HEK293 (cell line): ENCODE data around the gene SPP2.
A peak's percentile ranks its signal among the peaks of the same experiment; 100 is the strongest.

Source experiments
- CTCF ChIP-seq: fragments of 450-650 bp; formaldehyde crosslinking; IDR thresholded peaks from 2 replicates; pipeline ENCODE4 v1.5.1; 2016; ENCODE audit warnings: missing biosample characterization, missing genetic modification characterization
- ELK4 ChIP-seq: IDR thresholded peaks from 2 replicates; pipeline ENCODE4 v1.6.1; 2011; ENCODE audit warnings: mild to moderate bottlenecking, low read depth, low read length, borderline replicate concordance
- FEZF1 ChIP-seq: fragments of 450-650 bp; formaldehyde crosslinking; IDR thresholded peaks from 2 replicates; pipeline ENCODE4 v1.5.1; 2016; ENCODE audit warnings: missing biosample characterization, missing genetic modification characterization
- GFI1B ChIP-seq: fragments of 450-650 bp; formaldehyde crosslinking; IDR thresholded peaks from 2 replicates; pipeline ENCODE4 v1.5.1; 2016; ENCODE audit warnings: missing biosample characterization, missing genetic modification characterization
- GLI4 ChIP-seq: fragments of 450-650 bp; formaldehyde crosslinking; IDR thresholded peaks from 2 replicates; pipeline ENCODE4 v1.5.1; 2016; ENCODE audit warnings: missing biosample characterization, missing genetic modification characterization
- HIC1 ChIP-seq: fragments of 450-650 bp; formaldehyde crosslinking; IDR thresholded peaks from 2 replicates; pipeline ENCODE4 v1.5.1; 2016; ENCODE audit warnings: missing biosample characterization, missing genetic modification characterization
- HOXD13 ChIP-seq: sonication (generic); formaldehyde crosslinking; IDR thresholded peaks from 2 replicates; pipeline ENCODE4 v1.8.0; 2022; ENCODE audit warnings: missing genetic modification reagents, borderline replicate concordance
- KLF7 ChIP-seq: fragments of 450-650 bp; formaldehyde crosslinking; IDR thresholded peaks from 2 replicates; pipeline ENCODE4 v1.5.1; 2016; ENCODE audit warnings: missing biosample characterization, missing genetic modification characterization, borderline replicate concordance
- PBX3 ChIP-seq: sonication (generic); formaldehyde crosslinking; IDR thresholded peaks from 2 replicates; pipeline ENCODE4 v1.8.1; 2022; ENCODE audit warnings: mild to moderate bottlenecking, moderate library complexity, missing genetic modification reagents
- REST ChIP-seq: fragments of 450-650 bp; formaldehyde crosslinking; IDR thresholded peaks from 2 replicates; pipeline ENCODE4 v1.5.1; 2016; ENCODE audit warnings: missing biosample characterization, missing genetic modification characterization
- TSHZ1 ChIP-seq: fragments of 450-650 bp; formaldehyde crosslinking; IDR thresholded peaks from 2 replicates; pipeline ENCODE4 v1.5.1; 2016; ENCODE audit warnings: missing biosample characterization, missing genetic modification characterization, borderline replicate concordance
- ZNF202 ChIP-seq: fragments of 450-650 bp; formaldehyde crosslinking; IDR thresholded peaks from 2 replicates; pipeline ENCODE4 v1.5.1; 2016; ENCODE audit warnings: missing biosample characterization, missing genetic modification characterization, borderline replicate concordance
- ZNF214 ChIP-seq: fragments of 450-650 bp; formaldehyde crosslinking; IDR thresholded peaks from 2 replicates; pipeline ENCODE4 v1.5.1; 2017; ENCODE audit warnings: missing biosample characterization, mild to moderate bottlenecking, missing genetic modification characterization, borderline replicate concordance
- ZNF23 ChIP-seq: fragments of 450-650 bp; formaldehyde crosslinking; IDR thresholded peaks from 2 replicates; pipeline ENCODE4 v1.5.1; 2016; ENCODE audit warnings: missing biosample characterization, missing genetic modification characterization, borderline replicate concordance
- ZNF24 ChIP-seq: fragments of 450-650 bp; formaldehyde crosslinking; IDR thresholded peaks from 2 replicates; pipeline ENCODE4 v1.5.1; 2016; ENCODE audit warnings: missing biosample characterization, missing genetic modification characterization
- ZNF248 ChIP-seq: fragments of 450-650 bp; formaldehyde crosslinking; IDR thresholded peaks from 2 replicates; pipeline ENCODE4 v1.5.1; 2017; ENCODE audit warnings: missing biosample characterization, missing genetic modification characterization
- ZNF521 ChIP-seq: fragments of 450-650 bp; formaldehyde crosslinking; IDR thresholded peaks from 2 replicates; pipeline ENCODE4 v1.5.1; 2017; ENCODE audit warnings: missing biosample characterization, mild to moderate bottlenecking, missing genetic modification characterization
- ZNF548 ChIP-seq: fragments of 450-650 bp; formaldehyde crosslinking; IDR thresholded peaks from 2 replicates; pipeline ENCODE4 v1.5.1; 2016; ENCODE audit warnings: missing biosample characterization, missing genetic modification characterization
- ZNF549 ChIP-seq: fragments of 450-650 bp; IDR thresholded peaks from 2 replicates; pipeline ENCODE4 v1.5.1; 2018; ENCODE audit warnings: missing biosample characterization, missing genetic modification characterization, mild to moderate bottlenecking, inconsistent platforms, moderate library complexity
- ZNF626 ChIP-seq: fragments of 450-650 bp; sonication (Bioruptor Pico); formaldehyde crosslinking; IDR thresholded peaks from 2 replicates; pipeline ENCODE4 v1.5.1; 2018; ENCODE audit warnings: missing biosample characterization, missing genetic modification characterization, inconsistent platforms
- ZNF664 ChIP-seq: fragments of 450-650 bp; formaldehyde crosslinking; IDR thresholded peaks from 2 replicates; pipeline ENCODE4 v1.5.1; 2016; ENCODE audit warnings: missing biosample characterization, missing genetic modification characterization
- ZNF692 ChIP-seq: fragments of 450-650 bp; formaldehyde crosslinking; IDR thresholded peaks from 2 replicates; pipeline ENCODE4 v1.5.1; 2016; ENCODE audit warnings: missing biosample characterization, missing genetic modification characterization
- ZNF76 ChIP-seq: fragments of 450-650 bp; formaldehyde crosslinking; IDR thresholded peaks from 2 replicates; pipeline ENCODE4; 2016; ENCODE audit warnings: low read depth, missing biosample characterization, missing genetic modification characterization, borderline replicate concordance
- ZNF791 ChIP-seq: fragments of 450-650 bp; formaldehyde crosslinking; IDR thresholded peaks from 2 replicates; pipeline ENCODE4 v1.5.1; 2016; ENCODE audit warnings: missing biosample characterization, missing genetic modification characterization
- ZXDB ChIP-seq: fragments of 450-650 bp; formaldehyde crosslinking; IDR thresholded peaks from 2 replicates; pipeline ENCODE4 v1.5.1; 2016; ENCODE audit warnings: missing biosample characterization, missing genetic modification characterization

The SPP2 gene

GRCh38 chr2:234003972-234004617, 46.4 kb upstream of the SPP2 start (continued):
- TF ChIP-seq TSHZ1 (tag by site-specific recombination), result no peak
- no peak for TF ChIP-seq ZNF24
- TF ChIP-seq ZNF76, result no peak
- TF ChIP-seq GFI1B, result no peak
- TF ChIP-seq REST, result no peak
- TF ChIP-seq ZNF692, result 0 out of 2 replicates have a peak, but pooled peaks have one; percentile 49
- no peak for TF ChIP-seq ZNF664 (tag by site-specific recombination)
- TF ChIP-seq ZNF248 (tag by site-specific recombination), result no peak
- TF ChIP-seq FEZF1 (tag by site-specific recombination), result peak; percentile 90
- TF ChIP-seq ELK4, result no peak
- peak; percentile 52; the same call in 1 of the 2 replicates for TF ChIP-seq HIC1 (tag by site-specific recombination)
- TF ChIP-seq HOXD13 (CRISPR knock-in tag), result no peak
- no peak for TF ChIP-seq ZXDB (tag by site-specific recombination)
- TF ChIP-seq ZNF521 (tag by site-specific recombination), result no peak
- no peak for TF ChIP-seq PBX3
- TF ChIP-seq ZNF23 (tag by site-specific recombination), result no peak
- TF ChIP-seq KLF7 (tag by site-specific recombination), result no peak
- no peak for TF ChIP-seq ZNF626
- no peak for TF ChIP-seq ZNF548 (tag by site-specific recombination)
- TF ChIP-seq ZNF214 (tag by site-specific recombination), result no peak
- TF ChIP-seq GLI4 (tag by site-specific recombination), result no peak
- TF ChIP-seq ZNF549 (tag by site-specific recombination), result no peak
- no peak for TF ChIP-seq ZNF791 (tag by site-specific recombination)
- no peak for TF ChIP-seq CTCF (tag by site-specific recombination)
- TF ChIP-seq ZNF202 (tag by site-specific recombination), result no peak
